Ectodermal cell (in vitro differentiated cells): Measurements from ENCODE around the gene RNASEH1.

Experiments
- H3K27ac ChIP-seq: 2 replicates; pipeline ENCODE4 v1.7.0; 2013; ENCODE audit warnings: mild to moderate bottlenecking, low read depth, low read length; ENCODE audit not compliant: insufficient read depth, poor library complexity, severe bottlenecking
- H3K27me3 ChIP-seq: 2 replicates; pipeline ENCODE4 v1.7.0; 2013; ENCODE audit warnings: mild to moderate bottlenecking, low read length; ENCODE audit not compliant: insufficient read depth, control insufficient read depth, poor library complexity, severe bottlenecking
- H3K36me3 ChIP-seq: one replicate; pipeline ENCODE4 v1.7.0; 2013; ENCODE audit warnings: low read length; ENCODE audit not compliant: control insufficient read depth, insufficient read depth
- H3K4me1 ChIP-seq: one replicate; pipeline ENCODE4 v1.7.0; 2013; ENCODE audit warnings: low read length; ENCODE audit not compliant: control insufficient read depth, insufficient read depth
- H3K4me3 ChIP-seq: 2 replicates; pipeline ENCODE4 v1.7.0; 2013; ENCODE audit warnings: low read depth, low read length, control low read depth; ENCODE audit not compliant: insufficient read depth
- H3K9me3 ChIP-seq: 2 replicates; pipeline ENCODE4 v1.7.0; 2013; ENCODE audit warnings: mild to moderate bottlenecking, low read length, moderate library complexity; ENCODE audit not compliant: control insufficient read depth
- WGBS, 2 experiments: methylation state at CpG; one replicate each; pipeline ENCODE4 v1.1.7; 2013; ENCODE audit warnings: missing lambda C conversion rate in 2 of 2; 5-methylcytosine and 5-hydroxymethylcytosine counted together

The RNASEH1 gene

DNA sequence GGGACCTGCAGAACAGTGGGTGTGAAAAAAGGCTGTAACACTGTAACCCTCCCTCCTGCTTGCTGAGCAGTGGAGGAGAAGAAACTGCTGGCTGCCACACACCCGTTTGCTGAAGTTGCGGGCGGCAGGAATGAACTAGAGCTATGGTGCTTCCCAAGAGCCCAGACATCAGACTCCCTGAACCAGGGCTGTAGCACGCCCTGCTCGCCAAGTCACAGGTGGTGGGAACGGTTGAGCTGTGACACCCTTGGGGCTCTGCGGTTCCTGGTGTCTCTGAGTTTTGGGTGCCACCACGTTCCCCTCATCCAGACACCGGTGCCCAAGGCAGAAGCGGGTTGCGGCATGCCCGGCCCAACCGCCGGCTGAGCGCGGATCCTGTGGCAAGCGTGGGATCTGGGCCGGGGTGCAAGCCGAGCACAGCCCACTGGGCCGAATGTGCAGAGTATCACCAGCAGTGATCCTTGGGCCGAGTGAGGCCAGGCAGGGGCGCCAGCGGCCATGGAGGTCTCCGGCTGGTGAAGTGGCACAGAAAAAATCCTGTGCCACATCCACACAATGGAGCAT is 23.8 kb downstream of the RNASEH1 start:
- Histone ChIP-seq H3K4me3 (no peak overlapping the region), H3K4me1 (no peaks in the 10 kb centered on the region), H3K27ac (no peak overlapping the region), H3K36me3 (peaks cover 5% of the 10 kb centered on the region), H3K9me3 (no peaks in the 10 kb centered on the region), H3K27me3 (no peaks in the 10 kb centered on the region)
- 92 to 93% methylated on average over 24 of the region's 24 CpGs for WGBS, 2 experiments

DNA sequence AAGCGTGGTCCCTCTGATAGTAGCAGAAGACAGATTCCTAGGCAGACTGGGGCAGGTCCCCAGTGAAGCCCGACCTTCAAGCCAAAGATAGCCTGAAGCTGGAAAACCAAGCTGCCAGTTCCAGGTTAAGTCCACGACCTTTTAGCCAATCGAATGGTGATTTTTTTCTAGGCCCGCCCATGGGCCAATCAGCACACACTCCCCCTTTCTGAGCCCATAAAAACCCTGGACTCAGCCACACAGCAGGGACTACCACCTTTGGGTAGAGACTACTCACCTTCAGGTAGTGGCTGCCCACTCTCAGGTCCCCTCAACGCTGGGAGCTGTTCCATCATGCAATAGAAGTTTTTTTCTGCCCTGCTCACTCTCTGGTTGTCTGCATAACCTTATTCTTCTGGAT is 24.3 kb downstream of the RNASEH1 start:
- 91 to 93% methylated on average over 6 of the region's 6 CpGs for WGBS, 2 experiments
- Histone ChIP-seq H3K4me1 (no peaks in the 10 kb centered on the region), H3K36me3 (peaks cover 5% of the 10 kb centered on the region), H3K27me3 (no peaks in the 10 kb centered on the region), H3K4me3 (no peak overlapping the region), H3K27ac (no peak overlapping the region), H3K9me3 (no peaks in the 10 kb centered on the region)

DNA sequence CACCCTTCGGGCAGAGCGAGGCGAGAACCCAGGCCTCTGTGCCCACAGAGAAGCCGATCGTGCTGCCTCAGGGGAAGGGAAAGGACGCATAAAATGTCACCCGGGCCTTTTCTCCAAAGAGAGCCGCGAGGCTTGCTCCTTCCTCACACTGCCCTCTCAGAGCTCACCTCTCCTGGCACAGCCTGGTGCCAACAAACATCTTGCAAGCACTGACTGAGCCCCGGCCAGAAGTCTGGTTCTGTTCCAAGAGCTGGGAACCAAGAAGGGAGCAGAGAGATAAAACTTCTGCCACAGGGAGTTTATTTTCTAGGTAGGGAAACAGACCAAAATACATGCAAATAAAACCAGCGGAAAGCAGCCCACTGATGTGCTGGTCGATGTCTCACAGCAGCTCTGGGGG is 25.2 kb downstream of the RNASEH1 start:
- Histone ChIP-seq H3K4me3 (no peak overlapping the region), H3K27me3 (no peaks in the 10 kb centered on the region), H3K9me3 (no peaks in the 10 kb centered on the region), H3K27ac (no peak overlapping the region), H3K4me1 (no peaks in the 10 kb centered on the region), H3K36me3 (peaks cover 5% of the 10 kb centered on the region)
- 94 to 96% methylated on average over 12 of the region's 12 CpGs for WGBS, 2 experiments

DNA sequence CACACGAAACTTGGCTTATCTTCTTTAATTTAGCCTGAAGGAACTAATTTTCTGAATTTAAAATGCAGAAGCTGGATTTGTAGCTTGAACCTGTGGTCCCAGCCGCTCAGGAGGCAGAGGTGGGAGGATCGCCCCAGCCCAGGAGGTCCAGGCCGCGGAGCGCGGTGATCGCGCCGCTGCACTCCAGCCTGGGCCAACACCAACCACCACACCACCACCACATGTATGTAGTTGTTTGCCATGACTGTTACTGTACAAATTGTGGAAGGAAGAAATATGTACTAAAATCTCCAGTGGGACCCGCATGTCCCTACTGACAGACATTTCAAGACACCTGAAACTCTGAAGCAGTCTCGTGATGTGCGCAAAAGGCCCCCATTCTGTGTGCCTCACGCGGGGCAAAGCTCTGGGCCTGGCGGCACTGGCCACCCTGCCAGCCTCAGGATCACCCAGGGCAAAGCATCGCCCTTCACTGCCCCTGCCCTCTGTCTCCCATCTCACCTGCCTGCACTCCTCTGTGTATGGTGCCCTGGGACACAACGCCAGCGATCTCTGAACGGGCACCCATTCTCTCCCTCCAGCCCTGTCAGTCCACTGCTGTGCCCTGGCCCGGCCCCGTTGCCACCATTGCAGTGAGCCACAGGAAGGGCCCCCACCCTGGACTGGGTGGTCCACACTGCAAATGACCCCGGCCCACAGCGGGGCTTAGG is 28.7 kb downstream of the RNASEH1 start:
- Histone ChIP-seq H3K4me1 (no peaks in the 10 kb centered on the region), H3K27ac (no peak overlapping the region), H3K9me3 (no peaks in the 10 kb centered on the region), H3K36me3 (peaks cover 5% of the 10 kb centered on the region), H3K27me3 (no peaks in the 10 kb centered on the region), H3K4me3 (no peak overlapping the region)
- 94% methylated on average over 21 to 24 of the region's 24 CpGs for WGBS, 2 experiments

DNA sequence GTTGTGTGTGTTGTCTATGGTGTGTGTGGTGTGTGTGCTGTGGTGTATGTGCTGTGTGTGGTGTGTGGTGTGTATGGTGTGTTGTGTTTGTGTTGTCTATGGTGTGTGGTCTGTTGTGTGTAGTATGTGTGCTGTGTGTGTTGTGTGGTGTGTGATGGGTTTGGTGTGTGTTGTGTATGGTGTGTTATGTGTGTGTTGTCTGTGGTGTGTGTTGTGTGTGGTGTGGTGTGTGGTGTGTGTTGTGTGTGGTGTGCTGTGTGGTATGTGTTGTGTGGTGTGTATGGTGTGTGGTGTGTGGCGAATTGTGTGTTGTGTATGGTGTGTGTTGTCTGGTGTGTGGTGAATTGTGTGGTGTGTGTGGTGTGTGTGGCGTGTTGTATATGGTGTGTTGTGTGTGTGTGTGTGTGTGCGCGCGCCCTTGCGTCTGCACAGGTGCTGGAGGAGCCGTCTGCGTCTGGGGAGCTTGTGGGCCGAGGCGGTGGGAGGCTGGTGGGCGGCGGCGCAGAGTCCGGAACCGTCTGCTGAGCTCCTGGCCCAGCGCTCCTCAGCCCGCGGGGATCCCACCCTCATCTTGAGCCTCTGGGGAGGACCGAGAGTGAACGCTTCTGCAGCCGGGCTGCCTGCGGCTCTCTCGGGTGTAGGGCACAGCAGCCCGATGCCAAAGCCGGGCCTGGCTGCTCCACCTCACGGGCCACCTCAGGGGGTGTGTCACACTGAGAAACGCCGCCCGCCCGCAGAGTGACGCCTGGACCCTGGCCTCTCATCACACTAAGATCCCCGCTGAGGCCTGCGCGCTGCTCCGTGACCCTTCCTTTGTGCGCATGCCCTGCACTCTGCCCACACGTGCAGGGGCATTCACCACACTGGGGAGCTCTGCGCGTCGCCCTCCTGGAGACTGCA is 30.0 kb downstream of the RNASEH1 start:
- H3K27ac ChIP-seq: no peak overlapping the region
- H3K9me3 ChIP-seq: no peaks in the 10 kb centered on the region
- no peaks in the 10 kb centered on the region for H3K27me3 ChIP-seq
- no peak overlapping the region for H3K4me3 ChIP-seq
- H3K36me3 ChIP-seq: no peaks in the 10 kb centered on the region
- 91 to 92% methylated on average over 40 of the region's 40 CpGs for WGBS, 2 experiments
- H3K4me1 ChIP-seq: no peaks in the 10 kb centered on the region

DNA sequence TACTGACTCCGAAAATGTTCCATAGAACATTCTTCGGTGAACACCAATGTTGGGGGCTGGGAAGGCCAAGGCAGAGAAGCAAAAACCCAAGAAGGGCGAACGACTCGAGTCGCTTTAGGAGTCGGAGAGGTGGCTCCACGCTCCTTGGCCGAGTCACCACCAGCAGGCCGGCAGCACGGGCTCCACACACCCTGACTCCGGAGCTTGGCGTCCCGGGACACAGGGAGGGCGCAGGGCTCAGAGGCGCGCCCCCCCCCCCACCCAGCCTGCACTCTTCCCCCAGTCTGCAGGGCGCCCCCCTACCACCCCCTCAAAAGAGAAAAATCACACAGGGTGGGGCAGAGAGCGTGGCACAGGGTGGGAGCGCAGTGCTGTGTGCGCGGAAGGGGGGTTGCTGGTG is 31.3 kb downstream of the RNASEH1 start:
- no peaks in the 10 kb centered on the region for H3K4me1 ChIP-seq
- WGBS, 2 experiments: 92 to 95% methylated on average over 21 to 22 of the region's 22 CpGs
- H3K9me3 ChIP-seq: no peaks in the 10 kb centered on the region
- H3K27ac ChIP-seq: no peak overlapping the region
- no peak overlapping the region for H3K4me3 ChIP-seq
- no peaks in the 10 kb centered on the region for H3K36me3 ChIP-seq
- H3K27me3 ChIP-seq: no peaks in the 10 kb centered on the region

DNA sequence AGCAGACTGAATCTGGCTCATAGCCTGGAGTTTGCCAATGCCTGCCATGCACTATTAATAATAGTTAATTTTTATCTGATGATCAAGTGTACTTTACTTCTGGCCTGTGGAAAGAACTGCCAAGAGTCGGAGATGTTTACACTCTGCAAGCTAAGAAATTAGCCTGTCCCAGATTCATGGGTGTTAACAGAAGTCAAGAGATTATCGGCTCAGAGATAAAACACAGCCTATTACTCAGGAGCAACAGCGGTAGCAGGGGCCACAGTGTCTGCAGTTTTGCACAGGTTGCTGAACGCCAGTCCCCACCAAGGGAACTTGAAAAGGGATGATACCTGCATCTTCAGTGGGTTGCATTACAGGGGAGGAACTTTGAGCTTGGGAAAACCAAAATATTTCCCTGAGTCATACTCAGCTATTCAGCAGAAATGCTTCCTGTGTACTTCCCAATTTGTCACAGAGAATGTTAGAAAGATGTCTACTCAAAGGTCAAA is 34.5 kb downstream of the RNASEH1 start:
- Histone ChIP-seq H3K27me3 (no peaks in the 10 kb centered on the region), H3K4me1 (peaks cover 3% of the 10 kb centered on the region), H3K4me3 (no peak overlapping the region), H3K27ac (no peak overlapping the region), H3K36me3 (no peaks in the 10 kb centered on the region), H3K9me3 (no peaks in the 10 kb centered on the region)
- WGBS, 2 experiments: 93% methylated on average over 4 of the region's 4 CpGs

DNA sequence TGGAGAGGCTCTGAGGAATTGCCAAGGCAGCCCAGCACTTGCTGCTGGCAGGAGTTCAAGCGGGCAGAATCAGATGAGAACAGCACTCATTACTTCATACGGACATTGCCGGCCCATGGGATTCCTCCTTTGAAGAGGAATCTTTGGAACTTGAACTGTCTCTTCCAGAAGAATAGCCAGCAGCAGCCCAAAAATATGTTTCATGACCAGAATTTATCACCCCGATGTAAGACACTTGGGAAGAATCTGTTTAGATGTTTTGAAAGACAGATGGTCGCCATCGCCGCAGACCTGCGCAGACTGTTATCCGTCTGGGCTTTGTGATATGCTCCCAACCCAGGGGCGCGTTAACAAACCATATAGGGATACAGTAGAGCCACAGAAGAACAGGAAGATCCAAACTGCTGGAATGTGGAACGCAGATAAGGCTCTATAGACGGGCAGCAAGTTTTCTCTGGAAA is 35.1 kb downstream of the RNASEH1 start:
- WGBS, 2 experiments: 91 to 92% methylated on average over 13 of the region's 13 CpGs
- Histone ChIP-seq H3K27me3 (no peaks in the 10 kb centered on the region), H3K27ac (no peak overlapping the region), H3K36me3 (no peaks in the 10 kb centered on the region), H3K9me3 (no peaks in the 10 kb centered on the region), H3K4me1 (peaks cover 3% of the 10 kb centered on the region), H3K4me3 (no peak overlapping the region)

DNA sequence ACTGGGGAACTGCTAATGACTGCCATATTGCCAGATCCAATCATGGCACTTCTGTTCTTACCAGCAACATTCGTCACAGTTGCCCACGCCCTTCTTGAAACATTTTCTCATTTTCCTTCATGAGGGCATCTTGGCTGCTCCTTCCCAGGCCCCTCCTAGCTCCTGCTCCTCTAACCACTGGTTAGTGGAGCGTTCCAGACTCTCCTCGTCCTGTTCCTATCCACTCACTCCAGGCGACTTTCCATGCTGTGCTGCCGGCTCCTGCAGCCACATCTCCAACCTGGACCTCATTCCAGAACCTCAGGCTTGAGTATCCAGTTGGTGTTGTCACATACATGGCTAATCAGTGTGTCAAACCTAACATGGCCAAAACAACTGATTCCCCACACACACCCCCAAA is 37.5 kb downstream of the RNASEH1 start:
- H3K27ac ChIP-seq: no peak overlapping the region
- no peaks in the 10 kb centered on the region for H3K9me3 ChIP-seq
- H3K27me3 ChIP-seq: no peaks in the 10 kb centered on the region
- peaks cover 6% of the 10 kb centered on the region for H3K36me3 ChIP-seq
- WGBS, 2 experiments: 93 to 95% methylated on average over 6 of the region's 6 CpGs
- H3K4me3 ChIP-seq: no peak overlapping the region
- H3K4me1 ChIP-seq: peaks cover 3% of the 10 kb centered on the region
